Lower leg skin (tissue), 3 donors: Measurements from ENCODE around the gene KRT83.

ENCODE experiments used
- POLR2A ChIP-seq, 2 donors: fragments of 450-650 bp; IDR thresholded peaks; one replicate each; pipeline ENCODE4 v1.6.1; 2016 to 2017; ENCODE audit warnings: antibody characterized with exemption in 2 of 2, mild to moderate bottlenecking in 1 of 2, moderate library complexity in 1 of 2
- TF ChIP-seq, protein P1 (sequence below), 3 donors: fragments of 450-650 bp; IDR thresholded peaks; one replicate each; pipeline ENCODE4 v1.5.1; 2016; ENCODE audit warnings: antibody characterized with exemption in 3 of 3, mild to moderate bottlenecking in 3 of 3, moderate library complexity in 2 of 3

DNA sequence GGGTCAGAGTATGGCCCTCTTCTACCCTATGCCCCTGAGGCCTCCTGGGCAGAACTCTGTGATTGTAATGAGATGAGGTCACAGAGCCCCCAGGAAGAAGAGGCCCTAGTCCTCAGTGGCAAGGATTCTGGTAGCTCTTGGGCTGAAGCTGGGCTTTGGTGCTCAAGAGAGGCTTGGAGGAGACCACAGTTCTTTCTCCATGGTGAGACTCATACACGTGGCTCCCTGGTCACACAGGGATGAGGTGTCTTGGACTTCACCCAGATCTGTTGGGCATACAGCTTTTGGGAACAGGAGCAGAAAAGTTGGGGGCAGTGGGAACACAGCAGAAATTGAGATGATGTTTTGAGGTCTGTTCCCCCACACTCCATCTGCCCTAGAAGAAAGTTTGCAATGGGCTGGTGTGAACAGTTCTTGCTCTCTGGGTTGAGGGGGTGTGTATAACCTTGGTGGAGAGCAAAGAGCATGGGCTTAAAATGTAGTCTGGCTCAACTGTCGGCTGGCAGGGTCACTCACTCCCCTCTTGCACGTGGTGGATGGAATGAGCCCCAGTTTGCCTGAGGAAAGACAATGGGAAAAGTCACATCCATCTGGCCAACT is 46.6 kb downstream of the KRT83 start, which contains the start of gene KRT86:
- TF ChIP-seq, protein P1, sequence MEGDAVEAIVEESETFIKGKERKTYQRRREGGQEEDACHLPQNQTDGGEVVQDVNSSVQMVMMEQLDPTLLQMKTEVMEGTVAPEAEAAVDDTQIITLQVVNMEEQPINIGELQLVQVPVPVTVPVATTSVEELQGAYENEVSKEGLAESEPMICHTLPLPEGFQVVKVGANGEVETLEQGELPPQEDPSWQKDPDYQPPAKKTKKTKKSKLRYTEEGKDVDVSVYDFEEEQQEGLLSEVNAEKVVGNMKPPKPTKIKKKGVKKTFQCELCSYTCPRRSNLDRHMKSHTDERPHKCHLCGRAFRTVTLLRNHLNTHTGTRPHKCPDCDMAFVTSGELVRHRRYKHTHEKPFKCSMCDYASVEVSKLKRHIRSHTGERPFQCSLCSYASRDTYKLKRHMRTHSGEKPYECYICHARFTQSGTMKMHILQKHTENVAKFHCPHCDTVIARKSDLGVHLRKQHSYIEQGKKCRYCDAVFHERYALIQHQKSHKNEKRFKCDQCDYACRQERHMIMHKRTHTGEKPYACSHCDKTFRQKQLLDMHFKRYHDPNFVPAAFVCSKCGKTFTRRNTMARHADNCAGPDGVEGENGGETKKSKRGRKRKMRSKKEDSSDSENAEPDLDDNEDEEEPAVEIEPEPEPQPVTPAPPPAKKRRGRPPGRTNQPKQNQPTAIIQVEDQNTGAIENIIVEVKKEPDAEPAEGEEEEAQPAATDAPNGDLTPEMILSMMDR (IDR thresholded peaks at IDR 0.05): no peak
- TF ChIP-seq POLR2A (IDR thresholded peaks at IDR 0.05): no peak
